ENCODE data around the gene GLYR1. TPM values are rescaled to one million over a fixed set of nuclear protein-coding genes. Genes with fewer than 3 reads are reported as not detected.

GLYR1 gene
- total RNA-seq, 1 donor from 2014 or later: 66.4 TPM

- no peak for FAIRE-seq
Observed at GRCh38 chr16:4882000-4882632, 35.0 kb upstream of the GLYR1 start.

GRCh38 chr16:4880006-4880580 is 33.0 kb upstream of the GLYR1 start:
- no peak for DNase-seq (ENCODE audit: low spot score in 2 of 2)
- FAIRE-seq: no peak

More at GRCh38 chr16:4882000-4882632, 35.0 kb upstream of the GLYR1 start:
- DNase-seq (ENCODE audit: low spot score in 2 of 2): no peak

GRCh38 chr16:4879049-4879448 is 32.0 kb upstream of the GLYR1 start:
- no peak for DNase-seq (ENCODE audit: low spot score in 2 of 2)
- FAIRE-seq: no peak

- DNase-seq (ENCODE audit: low spot score in 2 of 2): no peak
- FAIRE-seq: no peak
Observed at GRCh38 chr16:4877380-4877685, 30.2 kb upstream of the GLYR1 start.

GRCh38 chr16:4876646-4877379 is 29.7 kb upstream of the GLYR1 start:
- DNase-seq (ENCODE audit: low spot score in 2 of 2): no peak
- FAIRE-seq: no peak

- DNase-seq (ENCODE audit: low spot score in 2 of 2) (no peak), FAIRE-seq (no peak)
Observed at GRCh38 chr16:4874666-4875065, 27.6 kb upstream of the GLYR1 start.

- DNase-seq (ENCODE audit: low spot score in 2 of 2): no peak
- no peak for FAIRE-seq
Observed at GRCh38 chr16:4873091-4873490, 26.0 kb upstream of the GLYR1 start.

- FAIRE-seq (no peak), DNase-seq (ENCODE audit: low spot score in 2 of 2) (no peak)
Observed at GRCh38 chr16:4871071-4871470, 24.0 kb upstream of the GLYR1 start.

- DNase-seq (ENCODE audit: low spot score in 2 of 2) (no peak), FAIRE-seq (no peak)
Observed at GRCh38 chr16:4870138-4870671, 23.1 kb upstream of the GLYR1 start.

GRCh38 chr16:4869147-4869805 is 22.2 kb upstream of the GLYR1 start:
- no peak for FAIRE-seq

GRCh38 chr16:4868535-4868934 is 21.4 kb upstream of the GLYR1 start:
- no peak for DNase-seq (ENCODE audit: low spot score in 2 of 2)
- no peak for FAIRE-seq

More at GRCh38 chr16:4869147-4869805, 22.2 kb upstream of the GLYR1 start:
- DNase-seq (ENCODE audit: low spot score in 2 of 2): no peak

GRCh38 chr16:4868026-4868425 is 20.9 kb upstream of the GLYR1 start:
- no peak for FAIRE-seq
- no peak for DNase-seq (ENCODE audit: low spot score in 2 of 2)

- DNase-seq (ENCODE audit: low spot score in 2 of 2): no peak
- FAIRE-seq: no peak
Observed at GRCh38 chr16:4866586-4866985, 19.5 kb upstream of the GLYR1 start.

GRCh38 chr16:4865231-4865860 is 18.3 kb upstream of the GLYR1 start:
- no peak for FAIRE-seq
- DNase-seq (ENCODE audit: low spot score in 2 of 2): no peak

GRCh38 chr16:4864728-4865127 is 17.6 kb upstream of the GLYR1 start:
- DNase-seq (ENCODE audit: low spot score in 2 of 2) (no peak), FAIRE-seq (no peak)

GRCh38 chr16:4862639-4863038 is 15.6 kb upstream of the GLYR1 start:
- DNase-seq (ENCODE audit: low spot score in 2 of 2) (no peak), FAIRE-seq (no peak)

GRCh38 chr16:4860727-4861342 is 13.7 kb upstream of the GLYR1 start:
- FAIRE-seq (no peak), DNase-seq (ENCODE audit: low spot score in 2 of 2) (no peak)

- no peak for FAIRE-seq
- no peak for DNase-seq (ENCODE audit: low spot score in 2 of 2)
Observed at GRCh38 chr16:4859900-4860255, 12.8 kb upstream of the GLYR1 start.

- DNase-seq (ENCODE audit: low spot score in 2 of 2) (no peak), FAIRE-seq (no peak)
Observed at GRCh38 chr16:4859190-4859899, 12.3 kb upstream of the GLYR1 start.

- no peak for FAIRE-seq
Observed at GRCh38 chr16:4855804-4856203, 8.7 kb upstream of the GLYR1 start.

More at GRCh38 chr16:4855804-4856203, 8.7 kb upstream of the GLYR1 start:
- no peak for DNase-seq (ENCODE audit: low spot score in 2 of 2)
